Activated naive CD4-positive, alpha-beta T cell treated with anti-CD3 and anti-CD28 coated beads, Interleukin-2, amount 50 U/mL, for 24 hours (primary cell): ENCODE measurements around the gene GNS.
"Not testable (repeated sequence)": the region's sequence is repeated elsewhere in the genome, so short reads cannot be mapped to it uniquely, and the experiment has no call there.

ENCODE experiments used
- H3K27ac Mint-ChIP-seq: one replicate; pipeline ENCODE4 v1.8.0; 2021; ENCODE audit warnings: mild to moderate bottlenecking, mixed read lengths
- H3K27me3 Mint-ChIP-seq: one replicate; pipeline ENCODE4 v1.8.0; 2021; ENCODE audit warnings: mixed read lengths
- H3K36me3 Mint-ChIP-seq: one replicate; pipeline ENCODE4 v1.8.0; 2021; ENCODE audit warnings: mixed read lengths
- H3K4me1 Mint-ChIP-seq: one replicate; pipeline ENCODE4 v1.8.0; 2021; ENCODE audit warnings: mixed read lengths
- H3K4me3 Mint-ChIP-seq: one replicate; pipeline ENCODE4 v1.8.0; 2021; ENCODE audit warnings: mild to moderate bottlenecking, mixed read lengths
- H3K9me3 Mint-ChIP-seq: one replicate; pipeline ENCODE4 v1.8.0; 2021; ENCODE audit warnings: mixed read lengths

The GNS gene

DNA sequence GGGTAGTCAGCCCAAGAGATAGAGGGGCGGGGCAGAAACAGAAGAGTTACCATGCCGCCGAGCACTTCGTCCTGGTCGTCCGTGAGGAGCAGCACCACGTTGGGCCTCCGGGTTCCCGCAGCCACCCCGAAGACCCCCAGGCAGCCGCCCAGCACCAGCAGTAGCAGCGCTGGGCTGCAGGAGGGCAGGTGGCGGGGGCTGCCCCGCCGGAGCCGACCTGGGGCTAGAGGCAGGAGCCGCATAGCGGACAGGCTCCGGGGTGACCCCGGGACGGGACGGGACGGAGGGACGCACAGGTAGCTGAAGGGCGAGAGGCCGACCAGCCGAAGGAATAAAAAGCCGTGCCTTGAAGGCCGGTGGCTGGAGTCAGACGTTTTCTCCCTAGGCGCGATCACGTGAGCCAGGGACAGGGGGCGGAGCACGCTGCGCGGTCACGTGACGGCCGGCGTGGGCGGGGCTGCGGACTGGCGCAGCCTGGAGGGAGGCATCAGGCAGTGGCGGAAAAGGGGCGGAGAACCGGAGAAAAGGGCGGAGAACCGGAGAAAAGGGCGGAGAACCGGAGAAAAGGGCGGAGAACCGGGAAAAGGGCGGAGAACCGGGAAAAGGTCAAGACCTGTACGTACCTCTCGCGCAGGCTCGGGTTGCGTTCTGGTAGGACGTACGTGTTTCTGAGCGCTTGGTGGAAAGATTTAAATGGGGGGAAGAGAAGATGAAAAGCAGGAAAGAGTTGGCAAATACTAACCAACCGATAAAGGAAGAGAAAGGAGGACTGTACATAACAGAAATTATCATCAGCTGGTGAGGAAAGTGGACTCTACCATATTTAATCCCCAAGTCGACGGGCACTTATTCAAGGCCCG lies at the start of gene GNS:
TSS of gene GNS (minus strand) at position 372 of the 860 bp plus-strand sequence. CDS start at position 242, 130 bp downstream.
- peak within 1 kb of the TSS; percentile 94 for H3K4me3 Mint-ChIP-seq
- H3K27ac Mint-ChIP-seq: peak within 1 kb of the TSS; percentile 93
- peaks cover 38% of the 10 kb centered on the region for H3K4me1 Mint-ChIP-seq
- no peaks in the 10 kb centered on the region for H3K9me3 Mint-ChIP-seq
- peaks cover under 1% of the 10 kb centered on the region for H3K36me3 Mint-ChIP-seq
- H3K27me3 Mint-ChIP-seq: no peaks in the 10 kb centered on the region

GRCh38 chr12:64808110-64808509 lies 48.9 kb upstream of the GNS start:
- Mint-ChIP-seq H3K4me1 (no peaks in the 10 kb centered on the region), H3K27ac (no peak overlapping the region), H3K36me3 (no peaks in the 10 kb centered on the region), H3K9me3 (no peaks in the 10 kb centered on the region), H3K27me3 (peaks cover 30% of the 10 kb centered on the region), H3K4me3 (no peak overlapping the region)

- Mint-ChIP-seq H3K27me3 (peaks cover 30% of the 10 kb centered on the region), H3K9me3 (no peaks in the 10 kb centered on the region)
Measured at GRCh38 chr12:64806593-64807460, 47.6 kb upstream of the GNS start.

DNA sequence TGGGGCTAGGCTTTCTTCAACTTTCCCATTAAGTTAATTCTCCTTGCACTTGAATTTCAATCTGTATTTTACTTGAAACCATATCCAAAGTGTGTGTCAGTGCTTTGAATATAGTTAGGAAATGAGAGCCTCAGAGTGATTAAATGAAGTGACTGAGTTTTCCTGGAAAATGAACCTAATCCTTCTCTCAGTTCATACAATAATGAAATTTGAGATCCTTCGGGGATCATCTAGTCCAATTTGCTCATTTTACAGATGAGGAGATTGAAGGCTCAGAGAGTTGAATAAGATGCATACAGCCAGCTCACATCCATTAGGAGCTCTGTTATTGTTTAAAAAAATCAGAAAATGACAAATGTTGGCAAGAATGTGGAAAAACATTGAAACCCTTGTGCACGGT lies 47.0 kb upstream of the GNS start:
- no peaks in the 10 kb centered on the region for H3K36me3 Mint-ChIP-seq
- no peaks in the 10 kb centered on the region for H3K4me1 Mint-ChIP-seq
- peaks cover 32% of the 10 kb centered on the region for H3K27me3 Mint-ChIP-seq

More at GRCh38 chr12:64806593-64807460, 47.6 kb upstream of the GNS start:
- H3K4me3 Mint-ChIP-seq: no peak overlapping the region
- no peak overlapping the region for H3K27ac Mint-ChIP-seq
- no peaks in the 10 kb centered on the region for H3K36me3 Mint-ChIP-seq
- H3K4me1 Mint-ChIP-seq: no peaks in the 10 kb centered on the region

GRCh38 chr12:64802180-64802775 lies 43.1 kb upstream of the GNS start:
- not testable (repeated sequence) for H3K4me3 Mint-ChIP-seq, H3K27ac Mint-ChIP-seq, H3K36me3 Mint-ChIP-seq, H3K9me3 Mint-ChIP-seq, H3K4me1 Mint-ChIP-seq
- H3K27me3 Mint-ChIP-seq: peaks cover 28% of the 10 kb centered on the region

More for the DNA sequence above, 47.0 kb upstream of the GNS start:
- Mint-ChIP-seq H3K4me3 (no peak overlapping the region), H3K9me3 (no peaks in the 10 kb centered on the region), H3K27ac (no peak overlapping the region)

DNA sequence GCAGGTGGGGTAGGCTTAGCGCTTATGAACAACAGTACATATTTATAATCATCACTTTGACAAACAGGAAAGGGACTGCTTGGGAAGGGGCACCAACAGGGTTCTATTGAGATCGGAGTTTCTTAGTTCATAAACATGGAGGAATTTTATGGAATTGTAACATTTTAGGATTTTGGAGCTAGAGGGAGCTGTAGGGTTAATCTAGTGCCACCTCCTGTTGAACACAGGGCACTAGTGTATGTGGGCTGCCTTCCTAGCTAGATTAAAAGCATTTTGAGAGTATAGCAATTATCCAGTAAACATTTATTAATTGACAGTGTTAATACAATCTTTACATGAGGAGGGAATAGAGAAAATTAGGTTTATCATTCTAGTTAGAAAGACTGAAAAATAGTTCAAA lies 42.2 kb upstream of the GNS start:
- H3K36me3 Mint-ChIP-seq: no peaks in the 10 kb centered on the region
- H3K4me1 Mint-ChIP-seq: no peaks in the 10 kb centered on the region
- peaks cover 24% of the 10 kb centered on the region for H3K27me3 Mint-ChIP-seq
- no peaks in the 10 kb centered on the region for H3K9me3 Mint-ChIP-seq
- no peak overlapping the region for H3K4me3 Mint-ChIP-seq
- no peak overlapping the region for H3K27ac Mint-ChIP-seq

- Mint-ChIP-seq H3K27ac (no peak overlapping the region), H3K36me3 (no peaks in the 10 kb centered on the region), H3K9me3 (no peaks in the 10 kb centered on the region), H3K4me1 (no peaks in the 10 kb centered on the region), H3K27me3 (peaks cover 20% of the 10 kb centered on the region), H3K4me3 (no peak overlapping the region)
Measured at GRCh38 chr12:64800640-64801039, 41.4 kb upstream of the GNS start.

DNA sequence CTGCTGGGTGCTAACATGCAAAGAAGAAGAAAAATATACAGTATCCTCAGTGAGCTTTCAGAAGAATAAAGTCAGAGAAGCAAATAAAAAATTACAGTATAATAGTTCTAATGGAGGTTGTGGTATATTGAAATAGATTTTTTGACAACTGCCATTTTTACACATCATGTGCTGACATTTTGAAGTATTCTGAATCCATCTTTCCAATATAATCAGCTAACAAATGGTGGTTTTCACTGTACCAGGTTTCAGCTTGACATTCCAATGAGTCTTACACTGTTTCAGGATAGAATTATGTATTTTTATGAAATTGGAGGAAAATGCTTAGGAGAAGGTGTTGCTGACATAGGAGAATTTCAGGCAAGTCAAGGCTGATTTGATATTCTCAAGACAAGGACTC lies 39.0 kb upstream of the GNS start:
- H3K4me1 Mint-ChIP-seq: no peaks in the 10 kb centered on the region
- peaks cover 11% of the 10 kb centered on the region for H3K27me3 Mint-ChIP-seq
- no peak overlapping the region for H3K27ac Mint-ChIP-seq
- no peaks in the 10 kb centered on the region for H3K9me3 Mint-ChIP-seq
- no peak overlapping the region for H3K4me3 Mint-ChIP-seq
- no peaks in the 10 kb centered on the region for H3K36me3 Mint-ChIP-seq

GRCh38 chr12:64797156-64797555 lies 38.0 kb upstream of the GNS start:
- Mint-ChIP-seq H3K27ac (no peak overlapping the region), H3K27me3 (peaks cover 10% of the 10 kb centered on the region), H3K9me3 (no peaks in the 10 kb centered on the region), H3K4me3 (no peak overlapping the region), H3K36me3 (no peaks in the 10 kb centered on the region), H3K4me1 (no peaks in the 10 kb centered on the region)

DNA sequence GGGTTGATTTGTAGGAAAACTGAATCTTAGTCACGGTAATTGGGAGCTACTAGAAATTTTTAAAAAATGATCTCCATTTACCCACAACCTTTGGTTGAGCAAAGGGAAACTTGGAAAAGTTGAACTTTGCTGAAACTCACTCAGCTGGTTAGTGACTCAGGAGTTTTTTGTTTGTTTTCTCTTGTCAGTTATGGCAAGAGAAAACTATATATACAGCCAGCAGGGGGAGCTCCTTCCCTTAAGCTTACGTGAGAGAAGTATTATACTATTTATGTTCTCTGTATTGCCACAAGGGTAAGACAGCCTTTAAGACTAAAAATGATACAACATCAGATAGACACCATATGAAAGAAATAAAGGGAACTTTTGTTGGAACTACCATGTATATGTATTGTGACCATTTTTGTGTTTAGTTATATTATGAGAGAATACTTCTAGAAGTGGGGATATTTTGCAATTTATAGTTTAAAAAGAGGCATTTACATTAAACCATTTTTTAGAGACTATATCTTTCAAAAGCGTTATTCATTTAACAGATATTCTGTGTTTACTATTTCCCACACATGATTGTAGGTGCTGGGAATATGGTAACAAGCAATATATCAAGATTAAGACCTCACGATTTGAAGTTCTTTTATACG lies 37.1 kb upstream of the GNS start:
- H3K27ac Mint-ChIP-seq: no peak overlapping the region
- H3K4me3 Mint-ChIP-seq: no peak overlapping the region

DNA sequence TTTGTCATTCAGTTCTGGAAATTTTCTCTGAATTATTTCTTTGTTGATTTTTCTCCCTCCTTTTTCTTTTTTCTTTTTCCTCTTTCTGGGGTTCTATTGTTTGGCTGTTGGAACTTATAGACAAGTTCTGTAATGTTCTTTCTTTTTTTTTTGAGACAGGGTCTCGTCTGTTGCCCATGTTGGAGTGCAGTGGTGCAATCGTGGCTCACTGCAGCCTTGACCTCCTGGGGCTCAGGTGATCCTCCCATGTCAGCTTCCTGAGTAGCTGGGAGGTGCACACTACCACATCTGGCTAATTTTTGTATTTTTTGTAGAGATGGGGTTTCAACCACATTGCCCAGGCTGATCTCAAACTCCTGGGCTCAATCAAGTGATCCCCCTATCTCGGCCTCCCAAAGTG lies 35.1 kb upstream of the GNS start:
- Mint-ChIP-seq H3K36me3 (peaks cover 2% of the 10 kb centered on the region), H3K27ac (no peak overlapping the region), H3K4me3 (no peak overlapping the region), H3K4me1 (no peaks in the 10 kb centered on the region), H3K9me3 (no peaks in the 10 kb centered on the region), H3K27me3 (no peaks in the 10 kb centered on the region)

More for the DNA sequence above, 37.1 kb upstream of the GNS start:
- H3K36me3 Mint-ChIP-seq: no peaks in the 10 kb centered on the region
- peaks cover 9% of the 10 kb centered on the region for H3K27me3 Mint-ChIP-seq
- H3K9me3 Mint-ChIP-seq: no peaks in the 10 kb centered on the region
- no peaks in the 10 kb centered on the region for H3K4me1 Mint-ChIP-seq

GRCh38 chr12:64793610-64794009 lies 34.4 kb upstream of the GNS start:
- no peaks in the 10 kb centered on the region for H3K27me3 Mint-ChIP-seq
- H3K9me3 Mint-ChIP-seq: no peaks in the 10 kb centered on the region
- H3K27ac Mint-ChIP-seq: no peak overlapping the region
- H3K4me3 Mint-ChIP-seq: no peak overlapping the region
- H3K36me3 Mint-ChIP-seq: peaks cover 2% of the 10 kb centered on the region
- no peaks in the 10 kb centered on the region for H3K4me1 Mint-ChIP-seq

- Mint-ChIP-seq H3K4me1 (no peaks in the 10 kb centered on the region), H3K9me3 (no peaks in the 10 kb centered on the region)
Measured at GRCh38 chr12:64792128-64792527, 32.9 kb upstream of the GNS start.

DNA sequence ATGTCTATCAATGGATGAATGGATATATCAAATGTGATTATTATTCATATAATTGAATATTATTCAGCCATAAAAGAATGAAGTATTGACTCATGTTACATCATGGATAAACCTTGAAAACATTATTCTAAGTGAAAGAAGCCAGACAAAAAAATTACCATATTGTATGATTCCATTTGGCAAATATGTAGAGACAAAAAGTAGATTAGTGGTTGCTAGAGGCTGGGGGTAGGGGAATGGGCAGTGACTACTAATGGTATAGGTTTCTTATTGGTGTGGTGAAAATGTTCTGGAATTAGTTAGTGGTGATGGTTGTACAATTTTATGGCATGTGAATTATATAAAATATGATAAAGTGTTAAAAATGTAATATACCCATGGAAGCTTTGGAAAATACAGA lies 31.8 kb upstream of the GNS start:
- H3K4me1 Mint-ChIP-seq: no peaks in the 10 kb centered on the region
- no peaks in the 10 kb centered on the region for H3K9me3 Mint-ChIP-seq
- H3K27ac Mint-ChIP-seq: no peak overlapping the region
- H3K27me3 Mint-ChIP-seq: peaks cover 2% of the 10 kb centered on the region
- H3K36me3 Mint-ChIP-seq: peaks cover 2% of the 10 kb centered on the region
- no peak overlapping the region for H3K4me3 Mint-ChIP-seq

More at GRCh38 chr12:64792128-64792527, 32.9 kb upstream of the GNS start:
- Mint-ChIP-seq H3K4me3 (no peak overlapping the region), H3K36me3 (peaks cover 2% of the 10 kb centered on the region), H3K27ac (no peak overlapping the region), H3K27me3 (peaks cover 2% of the 10 kb centered on the region)

DNA sequence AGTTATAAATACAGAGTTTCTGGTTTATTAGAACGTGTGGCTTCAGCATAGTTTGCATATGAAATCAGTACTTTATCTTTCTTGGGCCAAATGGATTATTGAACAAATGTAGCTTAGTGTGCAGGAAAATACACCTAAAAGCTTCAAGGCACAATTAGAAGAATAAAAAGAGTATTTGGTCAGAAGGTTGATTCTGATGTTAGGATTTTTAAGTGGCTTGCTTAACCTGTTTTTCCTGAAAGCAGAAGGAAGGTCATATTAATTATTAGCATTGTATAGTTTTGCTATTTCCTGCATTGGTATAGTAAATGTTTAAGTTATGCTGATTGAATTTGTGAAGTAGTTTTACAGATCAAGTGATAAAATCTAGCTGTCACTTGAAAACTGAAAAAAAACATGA lies 31.0 kb upstream of the GNS start:
- Mint-ChIP-seq H3K36me3 (peaks cover 2% of the 10 kb centered on the region), H3K4me3 (no peak overlapping the region), H3K27ac (no peak overlapping the region), H3K9me3 (no peaks in the 10 kb centered on the region), H3K4me1 (no peaks in the 10 kb centered on the region), H3K27me3 (peaks cover 7% of the 10 kb centered on the region)
